Trophoblast cell (in vitro differentiated cells and primary cell): ENCODE measurements around the gene KIF25.

Experiments
- DNase-seq, 2 donors: peaks; one replicate each; pipeline ENCODE4 v3.0.0-alpha.2; 2016
- H2AFZ ChIP-seq: 2 replicates; pipeline ENCODE4 v1.6.1; 2013; ENCODE audit warnings: low read length, moderate library complexity, mild to moderate bottlenecking; ENCODE audit not compliant: insufficient read depth, poor library complexity
- H2AK5ac ChIP-seq: 2 replicates; pipeline ENCODE4 v1.6.1; 2013; ENCODE audit warnings: mild to moderate bottlenecking, low read length
- H2BK120ac ChIP-seq: 2 replicates; pipeline ENCODE4 v1.6.1; 2013; ENCODE audit warnings: low read length, mild to moderate bottlenecking, moderate library complexity; ENCODE audit not compliant: insufficient read depth, poor library complexity
- H2BK12ac ChIP-seq: 2 replicates; pipeline ENCODE4 v1.6.1; 2013; ENCODE audit warnings: mild to moderate bottlenecking, low read length, moderate library complexity
- H2BK5ac ChIP-seq: 2 replicates; pipeline ENCODE4 v1.6.1; 2013; ENCODE audit warnings: low read length, low read depth, moderate library complexity, mild to moderate bottlenecking; ENCODE audit not compliant: poor library complexity
- H3K14ac ChIP-seq: 2 replicates; pipeline ENCODE4 v1.6.1; 2013; ENCODE audit warnings: mild to moderate bottlenecking, low read length
- H3K18ac ChIP-seq: 2 replicates; pipeline ENCODE4 v1.6.1; 2013; ENCODE audit warnings: mild to moderate bottlenecking, low read length
- H3K23ac ChIP-seq: 2 replicates; pipeline ENCODE4 v1.6.1; 2013; ENCODE audit warnings: low read length
- H3K27ac ChIP-seq: 2 replicates; pipeline ENCODE4 v1.5.1; 2013; ENCODE audit warnings: low read depth, mild to moderate bottlenecking, inconsistent platforms, low read length, moderate library complexity
- H3K27me3 ChIP-seq: 2 replicates; pipeline ENCODE4 v1.6.1; 2013; ENCODE audit warnings: inconsistent platforms, mild to moderate bottlenecking, low read length, moderate library complexity; ENCODE audit not compliant: insufficient read depth
- H3K36me3 ChIP-seq, 2 experiments: 1 replicate in 1 of 2; 2 replicates in 1 of 2; pipeline ENCODE4 v1.6.1; 2013; ENCODE audit warnings: low read length in 2 of 2, mild to moderate bottlenecking in 2 of 2, moderate library complexity in 1 of 2; ENCODE audit not compliant: insufficient read depth in 2 of 2, control insufficient read depth in 1 of 2
- H3K4ac ChIP-seq: 2 replicates; pipeline ENCODE4 v1.6.1; 2013; ENCODE audit warnings: low read depth, mild to moderate bottlenecking, low read length, moderate library complexity
- H3K4me1 ChIP-seq, 2 experiments: 1 replicate in 1 of 2; 2 replicates in 1 of 2; pipeline ENCODE4 v1.6.1; 2013; ENCODE audit warnings: low read length in 2 of 2, mild to moderate bottlenecking in 2 of 2, moderate library complexity in 1 of 2; ENCODE audit not compliant: insufficient read depth in 2 of 2, control insufficient read depth in 1 of 2
- H3K4me2 ChIP-seq: 2 replicates; pipeline ENCODE4 v1.6.1; 2013; ENCODE audit warnings: inconsistent platforms, mild to moderate bottlenecking, low read length, moderate library complexity
- H3K4me3 ChIP-seq: 2 replicates; pipeline ENCODE4 v1.5.1; 2013; ENCODE audit warnings: mild to moderate bottlenecking, low read depth, low read length, inconsistent platforms
- H3K79me1 ChIP-seq: one replicate; pipeline ENCODE4 v1.6.1; 2013; ENCODE audit warnings: low read length
- H3K79me2 ChIP-seq: 2 replicates; pipeline ENCODE4 v1.6.1; 2013; ENCODE audit warnings: low read length, mild to moderate bottlenecking; ENCODE audit not compliant: control insufficient read depth, insufficient read depth, poor library complexity
- H3K9ac ChIP-seq: 2 replicates; pipeline ENCODE4 v1.6.1; 2013; ENCODE audit warnings: mild to moderate bottlenecking, low read length
- H3K9me3 ChIP-seq: 2 replicates; pipeline ENCODE4 v1.6.1; 2013; ENCODE audit warnings: low read depth, mild to moderate bottlenecking, control low read depth, inconsistent platforms, low read length; ENCODE audit not compliant: insufficient read depth
- H4K12ac ChIP-seq: 2 replicates; pipeline ENCODE4 v1.6.1; 2013; ENCODE audit warnings: low read depth, mild to moderate bottlenecking, low read length, moderate library complexity
- H4K8ac ChIP-seq: 2 replicates; pipeline ENCODE4 v1.6.1; 2013; ENCODE audit warnings: low read depth, mild to moderate bottlenecking, low read length, moderate library complexity
- H4K91ac ChIP-seq: one replicate; pipeline ENCODE4 v1.6.1; 2013; ENCODE audit warnings: low read depth, mild to moderate bottlenecking, low read length, moderate library complexity
- WGBS: extraction: QIAGEN DNeasy Blood & Tissue Kit; methylation state at CpG from one replicate; pipeline ENCODE4 v1.1.7; 2013; ENCODE audit warnings: missing lambda C conversion rate; ENCODE audit not compliant: insufficient read length, insufficient coverage; ENCODE audit errors: extremely low coverage; 5-methylcytosine and 5-hydroxymethylcytosine counted together

The KIF25 gene

GRCh38 chr6:168053086-168053956 lies 55.9 kb downstream of the KIF25 start:
- Histone ChIP-seq H3K9ac (no peak overlapping the region), H2BK5ac (no peak overlapping the region), H3K27ac (no peak overlapping the region), H3K79me2 (no peaks in the 10 kb centered on the region), H3K14ac (no peak overlapping the region), H2AK5ac (no peak overlapping the region), H3K18ac (no peak overlapping the region), H3K9me3 (peaks cover 7% of the 10 kb centered on the region), H2BK120ac (no peak overlapping the region), H3K4me2 (no peak overlapping the region), H3K4me3 (peak overlapping the region; percentile 23), H2BK12ac (no peak overlapping the region), H3K36me3 (no peaks in the 10 kb centered on the region), H3K23ac (no peak overlapping the region), H4K8ac (no peak overlapping the region), H4K91ac (no peak overlapping the region), H4K12ac (no peak overlapping the region), H3K4me1 (peaks cover 3 to 8% of the 10 kb centered on the region in 2 experiments), H3K79me1 (no peaks in the 10 kb centered on the region), H2AFZ (no peak overlapping the region), H3K4ac (no peak overlapping the region), H3K27me3 (no peaks in the 10 kb centered on the region)
- no peak for DNase-seq
- no CpG with 5 or more reads among the region's 38 CpGs for WGBS

GRCh38 chr6:168053957-168054471 lies 56.5 kb downstream of the KIF25 start:
- Histone ChIP-seq H3K27me3 (no peaks in the 10 kb centered on the region), H4K12ac (no peak overlapping the region), H2BK120ac (no peak overlapping the region), H4K91ac (no peak overlapping the region), H3K79me2 (no peaks in the 10 kb centered on the region), H3K4ac (no peak overlapping the region), H3K27ac (no peak overlapping the region), H3K9ac (no peak overlapping the region), H3K18ac (no peak overlapping the region), H3K36me3 (no peaks in the 10 kb centered on the region), H3K4me2 (no peak overlapping the region), H3K79me1 (no peaks in the 10 kb centered on the region), H3K14ac (no peak overlapping the region), H3K4me3 (no peak overlapping the region), H2BK5ac (no peak overlapping the region), H2AFZ (no peak overlapping the region), H3K23ac (no peak overlapping the region), H2BK12ac (no peak overlapping the region), H3K4me1 (peaks cover 3 to 8% of the 10 kb centered on the region in 2 experiments), H4K8ac (no peak overlapping the region), H2AK5ac (no peak overlapping the region), H3K9me3 (peaks cover 7% of the 10 kb centered on the region)
- DNase-seq: no peak
- no CpG with 5 or more reads among the region's 14 CpGs for WGBS

GRCh38 chr6:168054765-168055560 lies 57.5 kb downstream of the KIF25 start:
- H3K27ac ChIP-seq: no peak overlapping the region
- no peak overlapping the region for H3K9ac ChIP-seq
- peaks cover 3 to 8% of the 10 kb centered on the region in 2 experiments for H3K4me1 ChIP-seq
- no peak overlapping the region for H3K4ac ChIP-seq
- no peak overlapping the region for H4K12ac ChIP-seq
- no peaks in the 10 kb centered on the region for H3K36me3 ChIP-seq
- H3K9me3 ChIP-seq: peaks cover 9% of the 10 kb centered on the region
- no peak overlapping the region for H3K23ac ChIP-seq
- H2AFZ ChIP-seq: no peak overlapping the region
- H2BK120ac ChIP-seq: no peak overlapping the region
- no peak overlapping the region for H2BK5ac ChIP-seq
- no peak overlapping the region for H4K8ac ChIP-seq
- DNase-seq: peak in 1 of 2 donors; percentile 41
- no peak overlapping the region for H3K4me2 ChIP-seq
- H3K27me3 ChIP-seq: no peaks in the 10 kb centered on the region
- H2AK5ac ChIP-seq: no peak overlapping the region
- peak overlapping the region; percentile 62 for H3K4me3 ChIP-seq
- H3K14ac ChIP-seq: no peak overlapping the region
- H3K79me2 ChIP-seq: no peaks in the 10 kb centered on the region
- no peak overlapping the region for H2BK12ac ChIP-seq
- no CpG with 5 or more reads among the region's 18 CpGs for WGBS
- H3K79me1 ChIP-seq: no peaks in the 10 kb centered on the region
- no peak overlapping the region for H3K18ac ChIP-seq
- no peak overlapping the region for H4K91ac ChIP-seq

GRCh38 chr6:168055696-168056489 lies 58.4 kb downstream of the KIF25 start:
- Histone ChIP-seq H3K27me3 (no peaks in the 10 kb centered on the region), H2AK5ac (no peak overlapping the region), H3K4me2 (no peak overlapping the region), H3K4ac (no peak overlapping the region), H2AFZ (no peak overlapping the region), H3K9ac (no peak overlapping the region), H3K4me3 (no peak overlapping the region), H4K12ac (no peak overlapping the region), H4K8ac (no peak overlapping the region), H3K4me1 (peaks cover 0 to 3% of the 10 kb centered on the region in 2 experiments), H4K91ac (no peak overlapping the region), H3K36me3 (no peaks in the 10 kb centered on the region), H3K14ac (no peak overlapping the region), H3K27ac (no peak overlapping the region), H3K18ac (no peak overlapping the region), H3K23ac (no peak overlapping the region), H3K79me2 (no peaks in the 10 kb centered on the region), H2BK120ac (no peak overlapping the region), H2BK5ac (no peak overlapping the region), H3K79me1 (no peaks in the 10 kb centered on the region), H3K9me3 (peaks cover 9% of the 10 kb centered on the region), H2BK12ac (no peak overlapping the region)
- no CpG with 5 or more reads among the region's 22 CpGs for WGBS
- no peak for DNase-seq
